WTC11 (cell line): Measurements from ENCODE around the gene WDR33.

Experiments
- ATF3 ChIP-seq: sonication (generic); formaldehyde crosslinking; conservative IDR thresholded peaks from 2 replicates; pipeline ENCODE4 v1.8.1; 2022; ENCODE audit warnings: mild to moderate bottlenecking, missing genetic modification reagents
- CREB1 ChIP-seq: sonication (generic); formaldehyde crosslinking; IDR thresholded peaks from 2 replicates; pipeline ENCODE4 v1.8.0; 2023; ENCODE audit warnings: mild to moderate bottlenecking, missing genetic modification reagents
- E2F4 ChIP-seq: sonication (generic); formaldehyde crosslinking; IDR thresholded peaks from 2 replicates; pipeline ENCODE4 v1.8.1; 2022; ENCODE audit warnings: low read depth, mild to moderate bottlenecking, moderate library complexity, missing genetic modification reagents, borderline replicate concordance
- NFE2L1 ChIP-seq: sonication (generic); formaldehyde crosslinking; IDR thresholded peaks from 2 replicates; pipeline ENCODE4 v1.8.1; 2023; ENCODE audit warnings: missing genetic modification reagents
- NR2C2 ChIP-seq: sonication (generic); formaldehyde crosslinking; IDR thresholded peaks from 2 replicates; pipeline ENCODE4 v1.8.0; 2022; ENCODE audit warnings: mild to moderate bottlenecking, missing genetic modification reagents
- TEAD1 ChIP-seq: sonication (generic); formaldehyde crosslinking; IDR thresholded peaks from 2 replicates; pipeline ENCODE4 v1.8.0; 2022; ENCODE audit warnings: mild to moderate bottlenecking, missing genetic modification reagents
- TEAD4 ChIP-seq: sonication (generic); formaldehyde crosslinking; IDR thresholded peaks from 2 replicates; pipeline ENCODE4 v1.8.0; 2022; ENCODE audit warnings: mild to moderate bottlenecking, missing genetic modification reagents
- USF2 ChIP-seq: sonication (generic); formaldehyde crosslinking; IDR thresholded peaks from 2 replicates; pipeline ENCODE4 v1.8.1; 2023; ENCODE audit warnings: mild to moderate bottlenecking, missing genetic modification reagents, moderate library complexity
- ZNF121 ChIP-seq: sonication (generic); formaldehyde crosslinking; IDR thresholded peaks from 2 replicates; pipeline ENCODE4 v1.8.0; 2023; ENCODE audit warnings: missing genetic modification reagents
- ZNF423 ChIP-seq: fragments of 250-450 bp; sonication (Bioruptor Pico); IDR thresholded peaks from 2 replicates; pipeline ENCODE4 v2.1.2; 2022; ENCODE audit warnings: mild to moderate bottlenecking, moderate library complexity
- TF ChIP-seq, protein P1 (sequence below): sonication (generic); formaldehyde crosslinking; IDR thresholded peaks from 2 replicates; pipeline ENCODE4 v1.8.0; 2022; ENCODE audit warnings: mild to moderate bottlenecking, missing genetic modification reagents
- TF ChIP-seq, protein P2 (sequence below): sonication (generic); formaldehyde crosslinking; IDR thresholded peaks from 2 replicates; pipeline ENCODE4 v1.8.1; 2022; ENCODE audit warnings: mild to moderate bottlenecking, missing genetic modification reagents, moderate library complexity, borderline replicate concordance
- TF ChIP-seq, protein P3 (sequence below): fragments of 200-600 bp; IDR thresholded peaks from 2 replicates; pipeline ENCODE4 v1.8.0; 2022; ENCODE audit warnings: antibody characterized with exemption
- TF ChIP-seq, protein P4 (sequence below): sonication (generic); formaldehyde crosslinking; IDR thresholded peaks from 2 replicates; pipeline ENCODE4 v1.8.0; 2023; ENCODE audit warnings: missing genetic modification reagents

DNA sequence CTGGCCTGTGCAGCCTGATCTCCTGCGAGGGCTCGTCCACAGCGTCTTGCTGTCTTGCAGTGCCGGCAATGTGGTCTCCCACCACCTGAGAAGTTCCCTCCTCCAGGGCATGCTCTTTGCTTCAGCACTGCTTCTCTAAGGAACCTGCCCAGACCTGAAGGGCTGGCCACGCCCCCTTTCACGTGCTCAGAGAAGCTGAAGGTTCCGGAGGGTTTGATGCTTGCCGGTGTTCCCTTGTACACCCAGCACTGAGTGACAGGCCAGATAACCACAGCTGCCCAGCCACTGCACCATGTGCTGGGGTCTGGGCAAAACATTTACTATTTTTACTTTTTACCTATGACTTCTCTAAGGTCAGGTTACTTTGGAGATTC, 48.7 kb upstream of the WDR33 start:
- TF ChIP-seq ZNF423 (CRISPR knock-in tag) (no peak), TEAD1 (CRISPR knock-in tag) (0 out of 2 replicates have a peak, but pooled peaks have one; percentile 20), ZNF121 (no peak), E2F4 (no peak), ATF3 (CRISPR knock-in tag) (no peak), NFE2L1 (CRISPR knock-in tag) (no peak), NR2C2 (CRISPR knock-in tag) (no peak), CREB1 (CRISPR knock-in tag) (no peak), TEAD4 (CRISPR knock-in tag) (no peak), USF2 (peak; percentile 55; the same call in 1 of the 2 replicates)
- TF ChIP-seq, protein P1, sequence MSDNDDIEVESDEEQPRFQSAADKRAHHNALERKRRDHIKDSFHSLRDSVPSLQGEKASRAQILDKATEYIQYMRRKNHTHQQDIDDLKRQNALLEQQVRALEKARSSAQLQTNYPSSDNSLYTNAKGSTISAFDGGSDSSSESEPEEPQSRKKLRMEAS (CRISPR knock-in tag), result peak; percentile 68; the same call in 1 of the 2 replicates
- TF ChIP-seq, protein P2, sequence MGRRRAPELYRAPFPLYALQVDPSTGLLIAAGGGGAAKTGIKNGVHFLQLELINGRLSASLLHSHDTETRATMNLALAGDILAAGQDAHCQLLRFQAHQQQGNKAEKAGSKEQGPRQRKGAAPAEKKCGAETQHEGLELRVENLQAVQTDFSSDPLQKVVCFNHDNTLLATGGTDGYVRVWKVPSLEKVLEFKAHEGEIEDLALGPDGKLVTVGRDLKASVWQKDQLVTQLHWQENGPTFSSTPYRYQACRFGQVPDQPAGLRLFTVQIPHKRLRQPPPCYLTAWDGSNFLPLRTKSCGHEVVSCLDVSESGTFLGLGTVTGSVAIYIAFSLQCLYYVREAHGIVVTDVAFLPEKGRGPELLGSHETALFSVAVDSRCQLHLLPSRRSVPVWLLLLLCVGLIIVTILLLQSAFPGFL, result no peak
- TF ChIP-seq, protein P3, sequence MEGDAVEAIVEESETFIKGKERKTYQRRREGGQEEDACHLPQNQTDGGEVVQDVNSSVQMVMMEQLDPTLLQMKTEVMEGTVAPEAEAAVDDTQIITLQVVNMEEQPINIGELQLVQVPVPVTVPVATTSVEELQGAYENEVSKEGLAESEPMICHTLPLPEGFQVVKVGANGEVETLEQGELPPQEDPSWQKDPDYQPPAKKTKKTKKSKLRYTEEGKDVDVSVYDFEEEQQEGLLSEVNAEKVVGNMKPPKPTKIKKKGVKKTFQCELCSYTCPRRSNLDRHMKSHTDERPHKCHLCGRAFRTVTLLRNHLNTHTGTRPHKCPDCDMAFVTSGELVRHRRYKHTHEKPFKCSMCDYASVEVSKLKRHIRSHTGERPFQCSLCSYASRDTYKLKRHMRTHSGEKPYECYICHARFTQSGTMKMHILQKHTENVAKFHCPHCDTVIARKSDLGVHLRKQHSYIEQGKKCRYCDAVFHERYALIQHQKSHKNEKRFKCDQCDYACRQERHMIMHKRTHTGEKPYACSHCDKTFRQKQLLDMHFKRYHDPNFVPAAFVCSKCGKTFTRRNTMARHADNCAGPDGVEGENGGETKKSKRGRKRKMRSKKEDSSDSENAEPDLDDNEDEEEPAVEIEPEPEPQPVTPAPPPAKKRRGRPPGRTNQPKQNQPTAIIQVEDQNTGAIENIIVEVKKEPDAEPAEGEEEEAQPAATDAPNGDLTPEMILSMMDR, result no peak
- TF ChIP-seq, protein P4, sequence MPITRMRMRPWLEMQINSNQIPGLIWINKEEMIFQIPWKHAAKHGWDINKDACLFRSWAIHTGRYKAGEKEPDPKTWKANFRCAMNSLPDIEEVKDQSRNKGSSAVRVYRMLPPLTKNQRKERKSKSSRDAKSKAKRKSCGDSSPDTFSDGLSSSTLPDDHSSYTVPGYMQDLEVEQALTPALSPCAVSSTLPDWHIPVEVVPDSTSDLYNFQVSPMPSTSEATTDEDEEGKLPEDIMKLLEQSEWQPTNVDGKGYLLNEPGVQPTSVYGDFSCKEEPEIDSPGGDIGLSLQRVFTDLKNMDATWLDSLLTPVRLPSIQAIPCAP (CRISPR knock-in tag), result no peak
